Embryonic facial prominence (tissue), 1 donor: Measurements from ENCODE around the gene PTPRE.

Source experiments
- DNase-seq: peaks from one replicate; pipeline ENCODE4 v3.0.0-alpha.2; 2016; ENCODE audit errors: extremely low spot score

Gene PTPRE

DNA sequence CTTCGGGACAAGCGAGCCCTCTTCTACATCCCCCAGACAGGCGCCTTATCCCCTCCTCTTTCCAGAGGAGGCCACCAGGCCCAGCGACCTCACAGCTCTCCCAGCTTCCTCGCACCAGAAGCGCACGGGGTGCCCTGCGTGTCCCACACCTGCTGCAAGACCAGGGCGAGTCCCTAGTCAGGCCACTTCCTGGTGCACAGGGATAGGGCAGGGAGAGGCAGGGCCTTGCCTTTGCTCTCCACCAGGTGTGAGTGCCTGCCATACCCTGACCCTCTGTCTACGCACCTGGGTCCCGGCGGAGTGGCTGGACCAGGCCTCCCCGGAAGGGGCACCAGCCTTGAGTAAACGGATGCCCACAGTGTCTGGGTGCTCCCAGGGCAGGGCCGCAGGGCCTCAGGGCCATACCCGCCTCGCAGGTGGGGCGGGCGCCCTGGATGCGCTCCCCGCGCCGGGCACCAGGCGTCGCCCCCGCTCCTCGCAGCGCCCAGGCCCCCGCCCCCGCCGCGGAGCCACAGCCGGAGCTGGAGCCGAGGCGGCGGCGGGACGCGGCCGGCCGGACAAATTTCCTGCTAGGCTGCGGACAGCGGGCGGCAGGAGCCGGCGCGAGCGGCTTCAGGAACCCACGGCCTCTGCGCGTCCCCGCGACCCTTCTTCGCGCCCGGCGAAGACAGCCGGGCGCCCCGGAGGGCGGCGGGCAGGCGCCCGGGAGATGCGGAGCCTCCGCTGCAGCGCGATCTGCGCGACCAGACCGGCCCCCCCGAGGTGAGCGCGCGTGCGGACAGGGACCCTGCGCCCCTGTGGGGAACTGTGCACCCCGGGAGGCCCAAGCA, at the start of gene PTPRE:
Gene PTPRE (plus strand): TSS at position 556 of the 830 bp plus-strand sequence. CDS start 133,779 bp downstream, outside the sequence.
- no peak for DNase-seq

GRCh38 chr10:127860592-127860991, 46.3 kb upstream of the PTPRE start:
- DNase-seq: no peak

GRCh38 chr10:127863231-127863825, 43.6 kb upstream of the PTPRE start:
- no peak for DNase-seq

DNA sequence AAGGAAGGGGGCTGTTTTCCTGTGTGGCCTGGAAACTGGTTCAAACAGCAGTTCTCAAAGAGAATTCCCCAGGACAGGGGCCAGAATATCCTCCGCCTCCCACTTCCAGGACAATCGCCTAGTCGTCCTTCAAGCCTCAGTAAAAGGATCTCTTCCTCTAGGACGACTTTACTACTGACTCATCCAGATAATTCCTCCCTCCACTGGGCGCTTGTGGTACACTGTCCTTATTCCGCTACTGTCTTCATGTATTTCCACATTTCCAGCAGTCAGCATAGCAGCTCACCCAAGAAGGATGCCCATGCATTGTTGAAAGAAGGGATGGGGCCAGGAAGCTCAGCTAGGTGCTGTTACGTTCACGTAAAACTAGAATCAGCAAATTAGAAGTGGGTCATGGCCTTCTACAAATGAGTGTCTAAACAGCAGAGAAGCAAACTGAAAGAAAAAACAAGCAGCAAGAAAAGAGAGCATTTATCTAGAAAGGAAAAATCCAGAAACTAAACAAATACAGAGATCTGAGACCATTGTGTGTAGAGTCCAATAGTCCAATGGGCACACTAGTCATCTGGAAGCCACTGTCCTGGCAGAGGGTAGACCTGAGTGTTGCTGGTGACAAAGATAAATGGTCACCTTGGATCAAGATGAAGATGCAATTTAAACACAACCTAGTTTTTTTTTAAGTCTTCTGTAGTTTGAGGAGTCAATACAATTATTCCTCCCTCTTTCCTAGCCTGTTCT, 40.5 kb upstream of the PTPRE start:
- DNase-seq: no peak

GRCh38 chr10:127867805-127868204, 39.1 kb upstream of the PTPRE start:
- DNase-seq: no peak

GRCh38 chr10:127869329-127869728, 37.6 kb upstream of the PTPRE start:
- no peak for DNase-seq

DNA sequence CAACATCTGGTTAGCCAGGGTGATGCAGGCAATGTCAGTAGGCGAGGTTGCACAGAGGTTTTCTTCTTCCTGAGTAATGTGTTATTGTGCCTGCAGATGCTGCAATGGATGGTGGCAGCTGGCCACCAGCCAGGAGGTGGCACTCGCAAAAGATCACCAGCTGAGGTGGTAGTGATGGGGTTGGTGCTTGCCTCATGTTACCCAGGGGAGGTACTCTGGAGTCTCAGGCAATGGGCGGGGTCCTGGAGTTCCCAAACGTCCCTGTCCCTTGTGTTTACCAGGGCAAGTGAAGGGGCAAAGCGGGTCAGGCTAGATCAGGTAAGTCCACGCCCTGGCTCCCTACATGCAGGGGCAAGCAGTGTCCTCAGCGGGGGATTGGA, 35.3 kb upstream of the PTPRE start:
- DNase-seq: no peak

DNA sequence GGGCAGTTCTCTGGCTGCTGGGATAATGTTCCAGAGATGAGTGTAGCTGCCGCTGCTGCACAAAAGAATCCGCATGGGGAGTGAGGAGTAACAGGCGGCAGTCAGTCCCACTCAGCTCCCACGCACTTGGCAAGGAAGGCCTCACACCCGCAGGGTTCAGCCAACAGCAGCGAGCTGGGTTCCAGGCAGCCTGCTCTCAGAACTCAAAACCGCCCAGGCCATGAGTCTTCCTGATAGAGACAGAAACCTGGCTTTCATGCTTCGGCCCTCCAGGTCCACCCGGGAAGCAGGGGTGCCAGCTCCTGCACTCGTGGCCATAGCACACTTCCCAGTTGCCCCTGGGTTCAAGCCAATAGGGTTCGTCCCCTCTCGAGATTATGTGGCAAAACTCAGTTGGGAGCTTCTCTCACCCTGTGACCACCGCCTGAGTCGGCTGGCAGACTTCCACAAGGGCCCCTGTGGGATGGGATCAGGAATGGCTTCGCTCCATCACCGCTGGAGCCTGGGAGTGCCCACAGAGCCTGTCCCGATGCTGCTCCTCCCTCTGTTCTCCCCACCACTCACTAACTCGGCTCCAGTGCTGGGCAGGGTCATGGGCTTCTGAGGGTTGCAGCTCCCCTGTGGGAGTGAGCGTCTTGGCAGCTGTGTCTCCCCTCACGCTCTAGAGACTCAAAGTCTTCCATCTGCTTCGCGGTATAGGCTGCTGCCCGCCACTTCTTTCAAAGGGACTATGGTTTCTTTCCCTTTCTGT, 34.7 kb upstream of the PTPRE start:
- no peak for DNase-seq

- DNase-seq: no peak
Observed at GRCh38 chr10:127872871-127873600, 33.9 kb upstream of the PTPRE start.

GRCh38 chr10:127873901-127874470, 32.9 kb upstream of the PTPRE start:
- no peak for DNase-seq

DNA sequence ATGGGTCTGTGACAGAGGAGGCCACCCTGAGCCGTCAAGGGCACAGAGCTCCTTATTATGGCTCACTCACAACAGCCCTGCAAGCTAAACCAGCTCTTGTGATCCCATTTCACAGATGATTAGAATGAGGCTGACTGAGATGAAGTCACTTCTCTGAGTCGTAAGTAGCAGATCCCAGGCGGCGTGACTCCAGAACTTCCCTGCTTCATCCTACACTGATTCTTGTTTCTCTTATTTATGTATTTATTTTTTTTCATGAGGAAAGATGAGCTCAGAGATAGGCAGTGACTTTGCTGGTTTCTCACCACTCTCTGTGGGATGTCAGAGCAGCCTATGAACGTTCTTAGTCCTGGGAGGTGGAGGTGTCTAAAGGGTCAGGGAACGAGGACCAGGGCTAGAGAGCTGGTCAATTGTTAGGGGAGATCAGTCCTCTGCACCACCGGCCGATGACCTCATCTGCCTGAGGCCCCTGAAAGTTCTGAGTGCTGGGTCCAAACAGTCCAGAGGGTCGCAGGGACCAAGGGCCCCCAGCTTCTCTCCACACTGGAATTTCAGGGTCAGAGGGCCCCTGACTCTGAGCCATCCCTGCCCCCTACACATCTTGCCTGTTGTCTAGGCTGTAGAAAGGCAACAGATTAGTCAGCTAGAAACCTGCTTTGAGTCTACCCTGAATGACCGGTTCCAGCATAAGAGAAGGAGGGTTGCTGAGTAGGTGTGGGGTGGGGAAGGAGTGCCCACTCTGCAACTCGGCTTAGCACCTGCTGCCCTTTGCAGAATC, 32.0 kb upstream of the PTPRE start:
- DNase-seq: no peak

GRCh38 chr10:127875449-127875765, 31.5 kb upstream of the PTPRE start:
- no peak for DNase-seq

DNA sequence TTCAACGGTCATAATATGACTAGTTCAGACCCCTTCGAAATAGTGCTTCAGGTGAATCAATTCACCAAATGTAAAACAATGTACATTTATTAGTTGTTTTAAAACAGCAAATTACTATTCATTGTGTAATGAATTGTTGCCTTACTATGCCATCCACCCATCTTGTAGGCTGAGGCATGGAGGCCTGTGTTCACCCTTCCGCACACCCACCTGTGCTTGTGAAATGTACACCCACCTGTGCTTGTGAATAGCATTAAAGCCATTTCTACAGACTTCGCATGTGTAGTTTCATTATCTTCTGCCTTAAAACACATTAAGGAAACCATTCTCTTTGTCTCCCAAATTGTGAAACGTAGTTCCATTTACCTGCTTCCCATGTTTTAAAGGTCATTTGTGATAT, 31.0 kb upstream of the PTPRE start:
- DNase-seq: no peak

DNA sequence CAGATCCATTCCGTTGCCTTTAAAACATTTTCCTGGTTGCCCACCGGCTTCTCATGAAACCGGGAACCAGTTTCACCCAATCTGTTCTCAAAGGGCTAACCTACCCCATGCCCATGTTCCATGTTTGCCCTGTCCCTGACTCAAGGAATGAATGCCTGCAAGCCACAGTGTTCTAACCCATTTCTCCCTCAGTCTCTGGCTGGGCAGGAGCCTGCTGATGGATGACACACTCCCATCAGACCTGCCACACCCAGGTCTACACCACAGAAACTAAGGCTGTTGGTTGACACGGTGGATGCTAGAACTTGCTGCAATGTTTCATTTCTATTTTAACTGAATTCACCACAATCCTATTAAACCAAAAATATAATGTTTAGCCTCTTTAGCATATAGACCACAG, 29.8 kb upstream of the PTPRE start:
- DNase-seq: no peak

DNA sequence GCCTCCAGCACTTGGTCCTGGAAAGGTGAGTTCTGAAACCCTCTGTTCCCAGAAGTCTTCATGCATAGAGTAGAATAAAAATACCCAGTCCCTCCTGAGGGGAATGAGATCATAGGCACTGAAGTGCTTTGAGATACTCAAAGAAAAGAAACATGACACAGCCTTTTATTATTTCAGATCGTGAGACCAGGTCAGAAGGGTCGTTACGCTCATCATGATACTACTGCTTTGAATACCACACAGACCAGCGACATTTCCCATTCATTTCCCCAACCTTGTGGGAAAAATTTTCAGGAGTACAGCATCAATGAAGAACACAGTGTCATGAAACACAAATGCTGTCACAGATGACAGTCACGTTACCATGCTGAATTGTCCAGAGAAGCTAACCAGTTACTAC, 29.2 kb upstream of the PTPRE start:
- DNase-seq: no peak

GRCh38 chr10:127878475-127879055, 28.3 kb upstream of the PTPRE start:
- DNase-seq: no peak

DNA sequence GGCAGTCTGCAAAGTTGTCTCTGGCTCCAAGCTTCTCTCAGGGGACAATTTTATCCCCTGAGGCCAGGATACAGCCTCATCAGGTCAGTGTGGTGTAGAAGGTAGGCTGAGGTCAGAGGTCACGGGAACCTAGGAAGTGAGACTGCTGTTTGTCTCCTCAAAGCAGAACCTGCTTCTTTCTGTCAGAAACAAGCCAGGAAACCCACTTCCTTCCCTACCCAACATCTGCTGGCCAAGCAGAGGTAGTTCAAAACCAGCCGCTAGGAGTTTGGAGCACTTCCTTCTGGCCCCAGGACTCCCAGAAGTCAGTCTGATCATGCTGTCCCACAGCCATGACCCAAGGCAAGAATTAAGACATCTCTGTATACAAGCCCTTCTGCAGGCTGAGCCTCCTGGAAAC, 26.3 kb upstream of the PTPRE start:
- DNase-seq: no peak

GRCh38 chr10:127881262-127881661, 25.6 kb upstream of the PTPRE start:
- DNase-seq: no peak

GRCh38 chr10:127882391-127882790, 24.5 kb upstream of the PTPRE start:
- no peak for DNase-seq
